Measurements from ENCODE around the gene NOL4L.
"Not testable (repeated sequence)": the region's sequence is repeated elsewhere in the genome, so short reads cannot be mapped to it uniquely, and the experiment has no call there.

Gene NOL4L

GRCh38 chr20:32438331-32438858 lies 146.7 kb downstream of the NOL4L start:
- DNase-seq, result no peak

GRCh38 chr20:32437391-32438074 lies 147.6 kb downstream of the NOL4L start:
- peak; percentile 51 for DNase-seq

- DNase-seq, result no peak
Measured at GRCh38 chr20:32436968-32437367, 148.2 kb downstream of the NOL4L start.

- DNase-seq, result no peak
Measured at GRCh38 chr20:32436142-32436861, 148.8 kb downstream of the NOL4L start.

GRCh38 chr20:32435449-32436107 lies 149.6 kb downstream of the NOL4L start:
- no peak for DNase-seq

GRCh38 chr20:32434434-32434833 lies 150.7 kb downstream of the NOL4L start:
- no peak for DNase-seq

GRCh38 chr20:32433311-32434021 lies 151.7 kb downstream of the NOL4L start:
- no peak for DNase-seq

GRCh38 chr20:32432277-32432676 lies 152.9 kb downstream of the NOL4L start:
- DNase-seq, result no peak

- DNase-seq, result no peak
Measured at GRCh38 chr20:32431457-32431856, 153.7 kb downstream of the NOL4L start.

- DNase-seq, result no peak
Measured at GRCh38 chr20:32429745-32430360, 155.3 kb downstream of the NOL4L start.

- no peak for DNase-seq
Measured at GRCh38 chr20:32429343-32429742, 155.8 kb downstream of the NOL4L start.

- DNase-seq, result no peak
Measured at GRCh38 chr20:32427996-32428395, 157.1 kb downstream of the NOL4L start.

GRCh38 chr20:32421290-32421689 lies 163.8 kb downstream of the NOL4L start:
- no peak for DNase-seq

- DNase-seq, result peak; percentile 32
Measured at GRCh38 chr20:32418376-32418775, 166.8 kb downstream of the NOL4L start.

GRCh38 chr20:32416206-32416605 lies 168.9 kb downstream of the NOL4L start:
- DNase-seq, result no peak

GRCh38 chr20:32415494-32415893 lies 169.6 kb downstream of the NOL4L start:
- DNase-seq, result no peak

GRCh38 chr20:32411955-32412706 lies 173.0 kb downstream of the NOL4L start:
- peak; percentile 78 for DNase-seq

GRCh38 chr20:32407131-32407750 lies 177.9 kb downstream of the NOL4L start:
- not testable (repeated sequence) for DNase-seq

GRCh38 chr20:32406701-32407100 lies 178.4 kb downstream of the NOL4L start:
- no peak for DNase-seq

- peak; percentile 77 for DNase-seq
Measured at GRCh38 chr20:32404017-32404416, 181.1 kb downstream of the NOL4L start.

- no peak for DNase-seq
Measured at GRCh38 chr20:32400476-32400875, 184.7 kb downstream of the NOL4L start.
